Activated naive CD4-positive, alpha-beta T cell treated with anti-CD3 and anti-CD28 coated beads, Interleukin-2, amount 10 ng/mL, durations not matched to agents 7 days and 5 days (primary cell): ENCODE measurements around the gene IGSF23.
"Not testable (repeated sequence)": the region's sequence is repeated elsewhere in the genome, so short reads cannot be mapped to it uniquely, and the experiment has no call there.

ENCODE experiments used
- CTCF ChIA-PET: fragments of 350-600 bp; sonication (Branson Sonifier 250); formaldehyde crosslinking; loops from one replicate; lab custom pipeline; 2021; ENCODE audit warnings: antibody characterized with exemption; lab: Charles Lee
- DNase-seq: peaks from one replicate; pipeline ENCODE4 v3.0.0-alpha.2; 2020
- H3K27ac Mint-ChIP-seq: one replicate; pipeline ENCODE4 v1.8.0; 2021; ENCODE audit warnings: mild to moderate bottlenecking, moderate library complexity, mixed read lengths
- H3K27me3 Mint-ChIP-seq: one replicate; pipeline ENCODE4 v1.8.0; 2021; ENCODE audit warnings: mild to moderate bottlenecking, mixed read lengths
- H3K36me3 Mint-ChIP-seq: one replicate; pipeline ENCODE4 v1.8.0; 2021; ENCODE audit warnings: mixed read lengths
- H3K4me1 Mint-ChIP-seq: one replicate; pipeline ENCODE4 v1.8.0; 2021; ENCODE audit warnings: mixed read lengths
- H3K4me3 Mint-ChIP-seq: one replicate; pipeline ENCODE4 v1.8.0; 2021; ENCODE audit warnings: mild to moderate bottlenecking, moderate library complexity, mixed read lengths
- H3K9me3 Mint-ChIP-seq: one replicate; pipeline ENCODE4 v1.8.0; 2021; ENCODE audit warnings: mixed read lengths

The IGSF23 gene

DNA sequence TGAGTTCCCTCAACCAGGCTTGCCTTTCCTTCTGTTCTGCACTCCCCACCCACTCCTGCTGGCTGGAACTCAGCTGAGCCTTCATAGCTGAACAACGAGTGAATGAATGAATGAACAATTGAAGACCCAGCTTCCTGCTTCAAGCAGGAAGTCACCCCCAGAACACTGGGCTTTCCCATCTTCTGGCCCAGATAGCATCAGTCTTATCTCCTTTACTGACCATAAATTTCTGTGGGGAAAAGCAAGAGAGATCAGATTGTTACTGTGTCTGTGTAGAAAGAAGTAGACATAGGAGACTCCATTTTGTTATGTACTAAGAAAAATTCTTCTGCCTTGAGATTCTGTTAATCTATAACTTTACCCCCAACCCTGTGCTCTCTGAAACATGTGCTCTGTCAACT lies 19.5 kb upstream of the IGSF23 start:
- H3K27ac Mint-ChIP-seq, H3K4me1 Mint-ChIP-seq, CTCF ChIA-PET, H3K9me3 Mint-ChIP-seq, H3K36me3 Mint-ChIP-seq, DNase-seq, H3K4me3 Mint-ChIP-seq: not testable (repeated sequence)
- peaks cover 21% of the 10 kb centered on the region for H3K27me3 Mint-ChIP-seq

DNA sequence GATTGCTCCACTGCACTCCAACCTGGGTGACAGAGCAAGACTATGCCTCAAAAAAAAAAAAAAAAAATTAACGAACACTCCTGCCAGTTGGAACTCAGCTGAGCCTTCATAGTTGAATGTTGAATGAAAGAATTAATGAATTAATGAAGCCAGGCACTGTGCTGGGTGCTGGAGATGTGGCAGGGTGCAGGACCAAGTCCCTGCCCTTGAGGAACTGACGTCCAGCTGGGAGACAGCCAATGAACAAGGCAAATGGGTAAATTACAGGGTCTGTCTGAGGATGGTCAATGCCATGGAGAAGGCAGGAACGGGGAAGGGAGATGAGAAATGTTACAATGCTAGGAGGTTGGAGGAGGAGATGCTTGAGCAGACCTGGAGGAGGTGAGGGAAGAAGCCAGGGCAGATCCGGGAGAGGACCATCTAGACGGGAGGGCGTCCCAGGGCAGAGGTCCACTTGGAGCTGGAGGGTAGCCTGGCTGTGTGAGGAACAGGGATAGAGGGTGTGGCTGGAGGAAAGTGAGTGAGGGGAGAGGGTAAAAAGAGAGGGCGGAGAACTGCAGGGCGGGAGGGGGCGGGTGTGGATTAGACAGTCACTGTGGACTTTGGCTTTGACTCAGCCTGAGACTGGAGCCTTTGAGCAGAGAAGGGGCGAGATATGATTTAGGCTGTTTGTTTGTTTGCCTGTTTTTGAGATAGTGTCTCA lies 16.8 kb upstream of the IGSF23 start:
- Mint-ChIP-seq H3K36me3 (no peaks in the 10 kb centered on the region), H3K27me3 (peaks cover 24% of the 10 kb centered on the region), H3K27ac (no peak overlapping the region), H3K9me3 (peaks cover 14% of the 10 kb centered on the region), H3K4me3 (no peak overlapping the region), H3K4me1 (no peaks in the 10 kb centered on the region)
- CTCF ChIA-PET = interaction anchor here (1.2 kb wide), 1 partner anchor 20 kb away, joined by 4 read pairs; no protein-coding TSS in a partner anchor
- DNase-seq = no peak

DNA sequence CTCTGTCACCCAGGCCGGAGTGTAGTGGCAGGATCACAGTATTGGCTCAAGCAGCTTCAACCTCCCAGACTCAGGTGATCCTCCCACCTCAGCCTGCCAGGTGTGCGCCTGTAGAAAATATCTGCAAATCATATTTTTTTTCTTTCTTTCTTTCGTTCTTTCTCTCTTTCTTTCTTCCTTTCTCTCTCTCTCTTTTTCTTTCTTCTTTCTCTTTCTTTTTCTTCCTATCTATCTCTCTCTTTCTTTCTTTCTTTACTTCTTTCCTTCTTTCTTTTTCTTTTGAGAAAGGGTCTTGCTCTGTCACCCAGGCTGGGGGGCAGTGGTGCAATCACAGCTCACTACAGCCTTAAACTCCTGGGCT lies 16.3 kb upstream of the IGSF23 start:
- peaks cover 14% of the 10 kb centered on the region for H3K9me3 Mint-ChIP-seq
- H3K27me3 Mint-ChIP-seq = peaks cover 24% of the 10 kb centered on the region
- no peaks in the 10 kb centered on the region for H3K36me3 Mint-ChIP-seq
- CTCF ChIA-PET = no interaction called here
- H3K4me3 Mint-ChIP-seq = no peak overlapping the region
- DNase-seq = no peak
- H3K4me1 Mint-ChIP-seq = no peaks in the 10 kb centered on the region
- H3K27ac Mint-ChIP-seq = no peak overlapping the region

DNA sequence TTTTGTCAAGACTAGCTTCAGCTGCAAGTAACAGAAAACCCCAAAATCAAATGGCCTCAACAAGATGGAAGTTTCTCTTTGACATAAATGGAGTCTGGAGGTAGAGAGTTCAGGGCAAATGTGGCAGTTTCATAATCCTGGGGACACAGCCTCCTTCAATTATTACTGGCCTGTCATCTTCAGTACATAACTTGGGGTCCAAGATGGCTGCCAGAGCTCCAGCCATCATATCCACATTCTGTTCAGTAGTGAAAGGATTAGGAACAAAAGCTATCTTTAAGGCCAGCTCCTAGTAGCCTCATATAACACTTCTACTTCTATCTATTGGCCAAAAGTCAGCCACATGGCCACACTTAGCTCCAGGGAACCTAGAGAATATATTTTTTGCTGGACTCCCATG lies 15.0 kb upstream of the IGSF23 start:
- no peaks in the 10 kb centered on the region for H3K36me3 Mint-ChIP-seq
- CTCF ChIA-PET = interaction anchor here (0.7 kb wide), 1 partner anchor 15 kb away, joined by 3 read pairs; no protein-coding TSS in a partner anchor
- peaks cover 24% of the 10 kb centered on the region for H3K27me3 Mint-ChIP-seq
- no peaks in the 10 kb centered on the region for H3K4me1 Mint-ChIP-seq
- no peak for DNase-seq
- no peak overlapping the region for H3K27ac Mint-ChIP-seq
- H3K9me3 Mint-ChIP-seq = peaks cover 14% of the 10 kb centered on the region
- no peak overlapping the region for H3K4me3 Mint-ChIP-seq

GRCh38 chr19:44598880-44599279 lies 14.5 kb upstream of the IGSF23 start:
- CTCF ChIA-PET = no interaction called here
- Mint-ChIP-seq H3K4me3 (no peak overlapping the region), H3K27ac (no peak overlapping the region), H3K4me1 (no peaks in the 10 kb centered on the region), H3K36me3 (no peaks in the 10 kb centered on the region), H3K9me3 (peaks cover 14% of the 10 kb centered on the region), H3K27me3 (peaks cover 20% of the 10 kb centered on the region)
- DNase-seq = no peak

GRCh38 chr19:44600466-44600865 lies 12.9 kb upstream of the IGSF23 start:
- CTCF ChIA-PET = no interaction called here
- Mint-ChIP-seq H3K9me3 (peaks cover 14% of the 10 kb centered on the region), H3K4me1 (no peaks in the 10 kb centered on the region), H3K4me3 (no peak overlapping the region), H3K36me3 (no peaks in the 10 kb centered on the region), H3K27ac (no peak overlapping the region), H3K27me3 (peaks cover 16% of the 10 kb centered on the region)
- no peak for DNase-seq

GRCh38 chr19:44602081-44602480 lies 11.3 kb upstream of the IGSF23 start:
- no peak overlapping the region for H3K27ac Mint-ChIP-seq
- H3K4me1 Mint-ChIP-seq = peaks cover 3% of the 10 kb centered on the region
- CTCF ChIA-PET = no interaction called here
- peaks cover 12% of the 10 kb centered on the region for H3K9me3 Mint-ChIP-seq
- peaks cover 9% of the 10 kb centered on the region for H3K27me3 Mint-ChIP-seq
- H3K4me3 Mint-ChIP-seq = no peak overlapping the region
- no peak for DNase-seq
- no peaks in the 10 kb centered on the region for H3K36me3 Mint-ChIP-seq

DNA sequence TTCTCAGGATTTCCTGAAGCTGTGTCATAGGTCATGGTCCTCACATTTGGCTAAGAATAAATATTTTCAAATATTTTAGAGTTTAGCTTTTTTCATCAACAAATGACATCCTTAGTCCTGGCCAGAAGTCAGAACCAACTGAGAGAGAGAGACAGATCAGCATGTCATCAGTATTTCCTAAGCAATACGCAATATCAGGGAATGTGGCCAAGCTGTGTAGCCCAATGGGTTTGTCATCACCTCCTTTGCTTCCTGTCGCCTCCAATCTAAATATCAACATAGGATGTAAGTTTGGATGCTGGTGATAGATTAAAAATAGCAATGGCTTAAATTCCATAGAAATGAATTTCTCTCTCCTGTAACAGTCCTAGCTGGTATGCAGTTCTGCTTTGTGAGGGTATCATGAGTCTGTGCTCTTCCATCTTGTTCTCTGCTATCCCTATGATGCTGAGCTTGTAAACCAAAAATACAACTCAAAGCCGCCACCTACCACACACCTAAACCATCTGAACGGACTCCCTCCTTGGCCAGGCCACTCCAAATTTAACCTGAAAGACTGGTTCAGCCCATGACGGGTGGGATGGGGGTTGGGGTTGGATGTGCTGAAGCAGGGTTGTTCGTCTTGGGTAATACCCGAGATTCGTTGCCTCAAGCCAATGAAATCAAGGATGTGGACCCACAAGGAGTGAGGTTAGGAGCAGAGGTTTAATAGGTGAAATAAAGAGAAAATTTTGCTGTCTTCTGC lies 10.0 kb upstream of the IGSF23 start:
- no peak for DNase-seq
- H3K27me3 Mint-ChIP-seq = peaks cover 4% of the 10 kb centered on the region

DNA sequence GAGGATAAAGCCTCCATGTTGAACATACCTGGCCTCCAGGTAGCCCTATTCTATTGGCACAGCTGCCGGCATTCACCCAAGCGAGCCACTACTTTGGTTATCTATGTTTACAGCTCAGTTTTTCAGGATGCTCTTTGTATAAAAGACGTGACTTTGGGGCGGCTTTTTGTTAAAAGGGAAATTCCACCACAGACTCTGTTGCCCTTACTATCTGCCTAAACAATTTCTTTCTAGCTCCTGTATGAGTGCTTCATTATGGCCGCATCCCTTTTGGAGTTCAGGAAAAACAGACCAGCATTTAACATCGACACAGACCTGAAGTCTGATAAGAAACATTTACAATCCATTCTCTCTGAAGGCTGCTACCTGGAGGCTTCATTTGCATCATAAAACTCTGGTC lies 9.1 kb upstream of the IGSF23 start:
- Mint-ChIP-seq H3K27me3 (peaks cover 6% of the 10 kb centered on the region), H3K4me1 (peaks cover 13% of the 10 kb centered on the region), H3K27ac (no peak overlapping the region), H3K9me3 (peaks cover 12% of the 10 kb centered on the region), H3K36me3 (no peaks in the 10 kb centered on the region), H3K4me3 (no peak overlapping the region)
- CTCF ChIA-PET = interaction anchor here (1.1 to 1.2 kb wide), 2 partner anchors 18 to 27 kb away, joined by 3 to 4 read pairs; no protein-coding TSS in a partner anchor
- no peak for DNase-seq

More for the DNA sequence above, 10.0 kb upstream of the IGSF23 start:
- Mint-ChIP-seq H3K9me3 (peaks cover 14% of the 10 kb centered on the region), H3K36me3 (no peaks in the 10 kb centered on the region), H3K4me3 (no peak overlapping the region), H3K27ac (no peak overlapping the region), H3K4me1 (peaks cover 13% of the 10 kb centered on the region)
- CTCF ChIA-PET = interaction anchor here (1.0 kb wide), 1 partner anchor 26 kb away, joined by 3 read pairs; no protein-coding TSS in a partner anchor

GRCh38 chr19:44605547-44605946 lies 7.8 kb upstream of the IGSF23 start:
- no peak for DNase-seq
- Mint-ChIP-seq H3K27me3 (peaks cover 6% of the 10 kb centered on the region), H3K9me3 (peaks cover 7% of the 10 kb centered on the region), H3K4me1 (peaks cover 13% of the 10 kb centered on the region), H3K4me3 (no peak overlapping the region), H3K36me3 (no peaks in the 10 kb centered on the region), H3K27ac (no peak overlapping the region)
- CTCF ChIA-PET = interaction anchor here (1.2 to 1.3 kb wide), 2 partner anchors 20 to 28 kb away, joined by 3 to 4 read pairs; no protein-coding TSS in a partner anchor

DNA sequence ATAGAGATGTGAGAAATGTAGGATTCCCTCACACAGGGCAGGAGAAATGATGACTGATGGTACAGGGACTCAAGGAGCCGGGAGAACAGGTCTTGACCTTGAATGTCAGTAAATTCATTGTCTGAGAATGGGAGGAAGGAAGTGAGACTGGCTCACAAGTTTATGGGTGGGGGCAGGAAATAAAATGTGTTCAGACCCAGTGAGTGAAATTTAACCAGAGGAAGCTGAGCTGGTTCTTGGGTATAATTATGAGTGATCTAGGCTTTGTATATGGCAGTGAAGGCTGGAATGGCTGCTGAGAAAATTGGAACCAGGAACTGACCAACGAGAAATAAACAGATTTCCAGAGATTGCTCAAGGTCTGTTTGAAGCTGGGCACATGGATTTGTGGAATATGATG lies 6.3 kb upstream of the IGSF23 start:
- Mint-ChIP-seq H3K27me3 (peaks cover 6% of the 10 kb centered on the region), H3K36me3 (no peaks in the 10 kb centered on the region), H3K4me1 (peaks cover 13% of the 10 kb centered on the region), H3K4me3 (no peak overlapping the region), H3K27ac (no peak overlapping the region), H3K9me3 (peaks cover 7% of the 10 kb centered on the region)
- DNase-seq = no peak
- CTCF ChIA-PET = no interaction called here

- Mint-ChIP-seq H3K27me3 (peaks cover 6% of the 10 kb centered on the region), H3K27ac (no peak overlapping the region), H3K36me3 (no peaks in the 10 kb centered on the region), H3K4me3 (no peak overlapping the region), H3K4me1 (peaks cover 13% of the 10 kb centered on the region), H3K9me3 (peaks cover 7% of the 10 kb centered on the region)
- DNase-seq = no peak
- CTCF ChIA-PET = no interaction called here
Observed at GRCh38 chr19:44607917-44608316, 5.4 kb upstream of the IGSF23 start.

DNA sequence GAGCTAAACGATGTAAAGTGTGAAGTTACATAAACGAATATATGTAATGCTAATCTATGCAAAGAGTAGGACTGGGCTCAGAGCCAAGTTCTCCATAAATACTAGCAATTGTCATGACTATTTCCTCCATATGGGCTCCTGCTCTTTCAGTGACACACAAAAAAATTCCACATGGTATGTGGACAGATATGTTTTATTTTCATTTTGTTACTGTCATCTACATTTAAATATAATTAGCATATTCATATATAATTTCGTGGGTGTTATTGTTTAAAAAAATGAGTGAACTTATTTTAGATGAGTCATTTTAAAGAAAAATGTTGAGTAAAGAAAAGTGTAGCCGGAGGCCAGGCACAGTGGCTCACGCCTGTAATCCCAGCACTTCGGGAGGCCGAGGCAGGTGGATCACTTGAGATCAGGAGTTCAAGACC lies 5.0 kb upstream of the IGSF23 start:
- peaks cover 7% of the 10 kb centered on the region for H3K9me3 Mint-ChIP-seq
- H3K36me3 Mint-ChIP-seq = no peaks in the 10 kb centered on the region
- CTCF ChIA-PET = no interaction called here
- H3K4me3 Mint-ChIP-seq = no peak overlapping the region
- H3K27ac Mint-ChIP-seq = no peak overlapping the region
- DNase-seq = no peak
- peaks cover 6% of the 10 kb centered on the region for H3K27me3 Mint-ChIP-seq
- H3K4me1 Mint-ChIP-seq = peaks cover 13% of the 10 kb centered on the region

DNA sequence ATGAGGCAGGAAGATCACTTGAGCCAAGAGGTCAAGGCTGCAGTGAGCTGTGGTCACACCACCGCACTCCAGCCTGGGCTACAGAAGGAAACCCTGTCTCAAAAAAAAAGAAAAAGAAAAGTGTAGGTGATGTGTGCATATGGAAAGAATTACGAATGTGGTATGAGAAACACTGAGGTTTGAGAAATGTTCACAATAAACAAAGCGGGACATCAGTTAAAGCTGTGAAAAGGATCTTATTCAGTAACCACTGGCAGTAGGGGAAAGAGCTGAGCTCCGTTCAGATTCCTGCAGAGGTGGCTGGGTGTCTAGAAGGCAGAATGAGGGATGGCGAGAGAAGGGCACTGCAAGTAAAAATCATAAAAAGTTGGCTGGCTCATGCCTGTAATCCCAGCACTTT lies 4.1 kb upstream of the IGSF23 start:
- peaks cover 13% of the 10 kb centered on the region for H3K4me1 Mint-ChIP-seq
- H3K4me3 Mint-ChIP-seq = no peak overlapping the region
- H3K27ac Mint-ChIP-seq = no peak overlapping the region
- CTCF ChIA-PET = no interaction called here
- H3K36me3 Mint-ChIP-seq = no peaks in the 10 kb centered on the region
- H3K27me3 Mint-ChIP-seq = peaks cover 6% of the 10 kb centered on the region
- peaks cover 7% of the 10 kb centered on the region for H3K9me3 Mint-ChIP-seq
- no peak for DNase-seq

GRCh38 chr19:44610497-44610896 lies 2.9 kb upstream of the IGSF23 start:
- H3K4me3 Mint-ChIP-seq, DNase-seq, H3K9me3 Mint-ChIP-seq, H3K27me3 Mint-ChIP-seq, H3K36me3 Mint-ChIP-seq, H3K27ac Mint-ChIP-seq, CTCF ChIA-PET: not testable (repeated sequence)
- H3K4me1 Mint-ChIP-seq = peaks cover 13% of the 10 kb centered on the region
